GM19023 (cell line): ENCODE results near the gene DNAJC30.
"Not testable (repeated sequence)": the region's sequence is repeated elsewhere in the genome, so short reads cannot be mapped to it uniquely, and the experiment has no call there.

Experiments
- ATAC-seq: cut with Tn5 transposase; IDR thresholded peaks from one replicate; pipeline ENCODE4 v1.9.1; 2021; ENCODE audit warnings: mild to moderate bottlenecking, moderate library complexity; ENCODE audit not compliant: unreplicated experiment

DNAJC30 gene

DNA sequence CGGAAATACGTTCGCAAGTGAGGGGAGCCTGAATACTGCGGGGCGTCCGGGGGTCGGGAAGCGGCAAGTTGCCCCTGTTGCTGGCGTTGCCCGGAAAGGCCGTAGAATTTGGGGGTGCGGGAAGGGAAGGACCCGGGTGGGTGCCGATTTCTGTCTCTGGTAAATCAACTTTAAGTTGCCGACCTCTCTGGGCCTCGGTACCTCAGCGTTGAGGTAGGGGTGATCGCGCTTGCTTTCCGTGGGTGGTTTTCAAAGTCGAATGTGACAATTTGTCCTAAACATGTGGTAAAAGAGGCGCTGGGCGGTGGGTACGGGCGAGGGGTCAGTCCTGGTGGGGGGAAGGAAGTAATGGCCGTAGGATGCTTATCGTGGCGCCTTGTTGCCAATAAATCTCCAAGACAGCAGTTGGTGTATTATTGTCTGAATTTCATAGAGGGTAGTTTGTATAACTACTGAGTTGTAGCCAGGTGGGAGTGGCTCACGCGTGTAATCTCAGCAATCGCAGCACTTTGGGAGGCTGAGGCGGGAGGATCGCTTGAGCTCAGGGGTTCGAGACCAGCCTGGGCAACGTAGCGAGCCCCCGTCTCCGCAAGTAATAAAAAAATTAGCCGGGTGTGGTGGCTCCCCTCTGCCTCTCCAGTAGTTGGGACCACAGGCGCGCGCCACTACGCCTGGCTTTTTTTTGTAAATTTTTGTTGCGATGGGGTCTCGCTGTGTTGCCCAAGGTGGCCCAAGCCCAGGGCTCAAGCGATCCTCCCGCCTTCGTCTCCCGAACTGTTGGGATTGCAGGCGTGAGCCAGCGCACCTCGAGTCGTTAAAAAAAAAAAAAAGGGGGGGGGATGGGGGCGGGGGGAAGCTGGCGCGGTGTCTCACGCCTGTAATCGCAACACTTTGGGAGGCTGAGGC lies 788 bp upstream of the DNAJC30 start:
- ATAC-seq = peak; percentile 9

DNA sequence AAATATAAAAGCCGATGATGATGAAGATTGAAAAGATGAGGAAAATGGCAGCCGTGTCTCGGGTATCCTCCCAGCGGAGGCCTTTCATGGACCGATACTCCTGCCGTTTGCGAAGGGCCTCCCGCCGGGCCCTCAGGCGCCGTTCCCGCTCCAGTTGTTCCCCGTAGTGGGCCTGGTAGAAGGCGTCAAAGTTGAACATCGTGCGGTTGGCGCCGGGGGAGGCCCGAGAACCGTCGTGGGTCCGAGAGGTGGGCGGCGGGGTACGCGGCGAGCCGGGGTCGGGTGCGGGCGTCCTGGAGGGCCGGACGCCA lies 553 bp downstream of the DNAJC30 start:
- ATAC-seq = peak; percentile 5

DNA sequence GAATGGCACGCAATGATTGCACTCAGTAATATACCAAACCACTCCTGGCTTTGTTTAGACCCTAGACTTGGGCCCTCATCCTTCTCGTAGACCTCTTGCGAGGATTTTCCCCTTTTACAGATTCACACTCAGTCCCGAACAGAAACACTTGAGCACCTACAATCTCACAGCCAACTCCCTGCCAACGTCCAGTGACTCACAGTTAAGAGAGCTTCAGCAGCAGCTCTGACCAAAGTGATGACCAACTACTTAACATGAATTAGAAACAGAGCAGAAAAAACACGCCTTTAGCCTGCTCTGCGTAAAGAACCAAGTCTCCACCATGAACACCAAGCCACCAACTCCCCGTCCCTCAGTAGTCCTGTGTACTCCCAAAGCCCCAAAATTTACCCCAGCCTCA lies 2.2 kb downstream of the DNAJC30 start:
- no peak for ATAC-seq

DNA sequence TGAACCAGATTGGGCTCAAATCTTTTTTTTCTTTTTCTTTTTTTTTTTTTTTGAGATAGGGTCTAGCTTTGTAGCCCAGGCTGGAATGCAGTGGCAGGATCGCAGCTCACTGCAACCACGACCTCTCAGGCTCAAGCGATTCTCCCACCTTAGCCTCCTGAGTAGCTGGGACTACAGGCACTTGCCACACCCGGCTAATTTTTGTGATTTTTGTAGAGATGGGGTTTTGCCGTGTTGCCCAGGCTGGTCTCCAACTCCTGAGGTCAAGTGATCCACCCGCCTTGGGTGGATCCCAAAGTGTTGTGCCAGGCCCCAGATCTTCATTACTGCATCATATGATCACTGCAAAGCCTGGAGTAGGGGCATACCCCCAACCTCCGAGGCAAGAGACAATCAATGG lies 2.8 kb downstream of the DNAJC30 start:
- no peak for ATAC-seq

DNA sequence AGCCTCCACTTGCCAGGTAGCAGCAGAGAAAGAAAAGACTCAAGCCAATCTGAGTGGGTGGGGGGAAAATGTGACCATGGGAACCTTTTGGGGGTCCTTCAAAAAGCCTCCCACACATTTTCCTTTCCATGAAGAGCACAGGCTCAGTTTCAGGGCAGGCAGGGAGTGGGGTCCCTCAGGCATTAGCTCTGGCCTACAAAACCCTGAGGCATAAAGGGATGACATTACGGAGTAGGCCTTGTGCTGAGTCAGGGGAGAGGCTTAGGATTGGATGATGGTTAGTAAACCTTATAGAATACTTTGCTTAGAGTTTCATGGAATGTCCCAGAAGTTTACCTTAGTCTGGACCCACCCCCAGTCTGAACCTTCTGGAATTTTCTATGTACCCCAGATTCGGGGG lies 3.5 kb downstream of the DNAJC30 start:
- ATAC-seq = no peak

DNA sequence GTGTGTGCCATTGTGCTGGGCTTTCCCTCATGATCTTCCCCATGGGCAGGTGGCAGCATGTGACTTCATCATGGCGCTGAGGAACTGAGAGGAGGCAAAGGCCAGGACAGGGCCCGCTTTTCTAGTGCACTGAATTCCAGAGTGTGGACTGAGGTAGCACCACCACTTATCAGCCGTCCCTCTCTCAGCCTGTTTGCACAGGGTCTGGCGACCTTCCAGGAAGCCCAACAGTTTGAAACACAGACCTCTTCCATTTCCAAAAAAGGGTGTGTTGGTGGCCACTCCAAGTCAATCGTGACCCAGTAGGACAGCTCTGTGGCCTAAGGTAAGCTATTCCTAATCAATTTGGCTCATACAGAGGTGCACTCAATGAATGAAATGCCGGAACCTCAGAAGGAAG lies 4.4 kb downstream of the DNAJC30 start:
- no peak for ATAC-seq

DNA sequence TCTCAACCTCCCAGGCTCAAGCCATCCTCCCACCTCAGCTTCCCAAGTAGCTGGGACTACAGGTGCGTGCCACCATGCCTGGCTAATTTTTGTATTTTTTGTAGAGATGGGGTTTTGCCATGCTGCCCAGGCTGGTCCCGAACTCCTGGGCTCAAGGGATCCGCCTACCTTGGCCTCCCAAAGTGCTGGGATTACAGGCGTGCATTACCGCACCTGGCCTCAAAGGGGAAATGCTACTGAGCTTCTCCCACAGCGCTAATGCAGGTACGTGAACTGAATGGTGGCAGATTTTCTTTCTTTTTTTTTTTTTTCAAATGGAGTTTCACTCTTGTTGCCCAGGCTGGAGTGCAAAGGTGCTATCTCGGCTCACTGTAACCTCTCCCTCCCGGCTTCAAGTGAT lies 7.2 kb downstream of the DNAJC30 start:
- not testable (repeated sequence) for ATAC-seq

DNA sequence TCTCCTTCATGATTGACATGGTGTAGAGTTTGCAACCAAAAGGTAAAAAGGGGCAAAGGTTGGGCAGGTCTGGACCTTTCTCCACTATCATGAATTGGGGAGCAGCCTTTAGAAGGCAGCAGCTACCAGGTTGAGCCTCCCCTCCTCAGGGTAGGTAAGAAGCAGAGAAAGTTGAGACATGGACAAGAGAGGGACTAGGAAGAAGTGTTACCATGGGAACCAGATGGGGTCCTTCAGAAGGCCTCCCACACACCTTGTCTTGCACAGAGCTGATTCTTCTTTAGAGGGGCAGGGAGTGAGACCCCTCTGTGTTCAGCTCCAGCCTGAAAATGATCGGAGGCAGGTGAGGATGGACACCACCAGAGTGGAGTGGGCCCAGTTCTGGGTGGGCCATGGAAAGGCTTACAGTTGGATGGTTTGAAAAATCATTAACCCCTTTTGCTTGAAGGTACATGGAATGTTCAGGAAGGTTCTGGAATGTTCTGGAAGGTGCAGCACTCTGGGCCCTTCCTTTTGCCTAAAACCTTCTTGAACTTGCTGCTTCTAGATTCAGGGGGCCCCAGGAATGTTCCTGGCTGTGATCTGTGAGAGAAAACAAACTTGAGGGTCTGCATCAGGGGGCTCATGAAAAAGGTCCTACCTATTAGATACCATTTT lies 8.7 kb downstream of the DNAJC30 start:
- no peak for ATAC-seq

DNA sequence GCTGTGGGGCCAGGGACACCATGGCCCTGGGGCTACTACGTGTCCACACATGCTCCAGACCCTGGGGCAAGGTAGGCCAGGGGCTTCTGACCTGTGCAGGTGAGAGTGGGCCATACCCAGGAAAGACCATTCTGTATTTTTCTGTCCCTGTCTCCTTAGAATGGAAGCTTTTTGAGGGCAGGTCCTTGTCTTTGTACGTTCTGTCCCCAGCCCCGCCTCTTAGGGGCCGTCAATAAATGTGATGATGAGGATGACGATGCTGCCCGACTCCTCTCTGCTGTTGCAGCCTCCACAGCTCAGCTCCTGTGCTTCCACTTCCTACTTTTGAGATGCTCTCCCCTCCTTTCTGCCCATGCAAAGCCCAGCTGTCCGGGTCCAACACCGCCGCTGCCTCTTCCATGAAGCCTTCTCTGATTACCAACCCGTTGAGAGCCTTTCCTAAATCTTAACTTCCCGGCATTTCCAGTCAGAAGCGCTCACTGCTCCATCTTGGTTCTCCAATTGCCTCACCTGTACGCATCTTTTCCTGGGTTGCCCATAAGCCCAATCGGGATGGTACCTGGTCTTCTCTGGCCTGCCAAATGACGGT lies 11.3 kb downstream of the DNAJC30 start:
- ATAC-seq = no peak

DNA sequence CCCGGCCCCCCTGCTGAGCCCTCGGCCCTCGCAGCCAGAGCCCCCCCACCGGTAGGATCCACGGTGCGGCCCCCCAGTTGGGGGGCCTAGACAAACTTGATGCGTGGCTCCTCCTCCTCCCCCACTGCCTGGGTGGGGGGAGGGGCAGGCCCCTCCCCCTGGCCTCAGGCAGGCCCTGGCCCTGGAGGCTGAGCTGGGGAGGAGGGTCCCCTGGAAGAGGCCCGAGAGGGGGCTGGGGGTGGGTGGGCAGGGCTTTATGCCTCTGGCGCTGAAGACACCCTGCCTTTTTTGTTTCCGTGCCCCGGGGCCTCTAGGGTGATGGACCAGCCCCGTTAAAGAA lies 12.0 kb downstream of the DNAJC30 start:
- no peak for ATAC-seq

DNA sequence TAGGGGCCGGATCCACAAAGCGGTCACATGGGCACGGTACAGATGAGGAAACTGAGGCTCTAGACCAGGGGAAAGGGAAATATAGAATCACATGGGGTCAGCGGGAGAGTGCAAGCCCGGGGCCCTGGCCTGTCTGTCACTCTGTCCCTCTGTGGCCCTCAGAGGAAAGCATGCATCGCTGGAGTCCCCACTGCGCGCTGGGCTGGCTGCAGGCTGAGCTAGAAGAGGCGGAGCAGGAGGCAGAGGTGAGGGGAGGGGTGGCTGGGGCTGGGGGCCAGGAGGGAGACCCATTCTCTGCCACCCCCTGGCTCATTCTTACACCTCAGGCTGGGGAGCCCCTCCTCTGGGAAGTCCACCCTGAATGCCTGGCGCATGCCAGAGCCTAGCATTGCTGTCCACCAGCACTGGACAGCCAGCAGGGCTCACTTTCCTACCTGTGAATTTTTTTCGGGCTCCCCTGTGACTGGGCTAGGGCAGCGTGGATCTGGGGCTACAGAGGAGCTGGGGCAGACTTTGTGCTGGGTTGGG lies 13.3 kb downstream of the DNAJC30 start:
- ATAC-seq = no peak

DNA sequence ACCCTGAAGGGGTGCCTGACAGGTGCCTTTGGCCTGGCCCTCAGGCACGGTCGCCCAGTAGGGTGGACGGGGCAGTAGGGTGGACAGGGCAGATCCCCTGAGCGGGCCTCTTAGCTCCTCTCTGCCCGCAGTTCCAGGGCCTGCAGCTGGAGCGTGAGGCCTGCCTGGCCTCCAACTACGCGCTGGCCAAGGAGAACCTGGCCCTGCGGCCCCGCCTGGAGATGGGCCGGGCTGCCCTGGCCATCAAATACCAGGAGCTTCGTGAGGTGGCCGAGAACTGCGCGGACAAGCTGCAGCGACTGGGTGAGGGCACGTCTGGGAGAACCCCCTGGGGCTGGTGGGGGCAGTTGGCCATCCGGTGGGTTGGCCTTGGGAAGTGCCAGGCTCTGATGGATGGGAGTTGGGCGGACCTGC lies 14.0 kb downstream of the DNAJC30 start:
- no peak for ATAC-seq

DNA sequence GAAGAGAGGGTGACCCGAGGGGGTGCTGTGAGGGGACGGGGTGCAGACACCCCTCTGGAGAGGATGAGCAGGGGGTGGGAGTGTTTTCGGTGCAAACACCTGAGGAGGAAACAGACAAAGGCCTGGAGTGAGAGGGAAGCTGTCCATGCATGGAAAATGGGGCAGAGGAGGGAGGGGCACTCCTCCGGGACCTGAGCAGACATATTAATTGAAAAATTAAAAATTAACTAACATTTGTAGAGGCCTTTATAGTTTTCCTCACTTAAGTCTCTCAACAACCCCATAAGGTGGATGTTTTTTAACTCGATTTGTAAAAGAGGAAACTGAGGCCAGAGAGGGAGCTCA lies 14.4 kb downstream of the DNAJC30 start:
- ATAC-seq = no peak

DNA sequence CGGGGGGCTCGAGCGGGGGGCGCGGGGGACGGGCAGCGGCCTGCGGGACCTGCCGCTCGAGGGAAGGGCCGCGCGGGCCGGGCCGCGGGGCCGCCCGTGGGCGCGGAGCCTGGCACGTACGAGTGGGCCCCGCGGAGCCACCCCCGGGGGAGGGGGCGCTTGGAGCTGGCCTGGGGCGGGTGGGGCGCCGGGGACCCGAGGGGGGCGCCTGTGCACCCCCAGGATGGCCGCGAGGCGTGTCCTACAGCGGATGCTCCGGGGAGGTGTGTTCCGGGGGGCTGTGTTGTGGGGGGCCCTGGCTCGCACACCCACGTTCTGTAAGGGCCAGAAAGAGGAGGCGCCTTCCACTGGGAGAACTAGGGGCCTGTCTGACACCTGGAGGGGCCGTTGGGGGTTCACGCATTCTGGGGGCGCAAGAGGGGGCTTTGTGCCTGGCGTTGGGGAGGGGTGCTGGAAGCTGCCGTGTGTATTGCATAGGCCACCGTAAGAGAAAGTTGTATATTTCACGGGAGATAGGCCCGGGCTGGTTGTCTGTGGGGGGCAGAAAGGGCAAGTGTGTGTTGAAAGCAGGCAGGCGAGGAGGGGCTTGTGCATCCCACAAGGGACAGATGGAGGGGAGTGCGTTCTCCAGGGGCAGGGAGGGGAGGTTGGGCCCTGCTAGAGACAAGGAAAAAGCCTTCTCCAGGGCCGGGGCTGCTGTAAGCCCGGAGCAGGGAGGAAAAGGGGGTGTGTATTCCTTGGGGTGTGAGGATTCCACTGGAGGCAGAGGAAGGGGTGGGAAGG lies 15.0 kb downstream of the DNAJC30 start:
- peak; percentile 11 for ATAC-seq

DNA sequence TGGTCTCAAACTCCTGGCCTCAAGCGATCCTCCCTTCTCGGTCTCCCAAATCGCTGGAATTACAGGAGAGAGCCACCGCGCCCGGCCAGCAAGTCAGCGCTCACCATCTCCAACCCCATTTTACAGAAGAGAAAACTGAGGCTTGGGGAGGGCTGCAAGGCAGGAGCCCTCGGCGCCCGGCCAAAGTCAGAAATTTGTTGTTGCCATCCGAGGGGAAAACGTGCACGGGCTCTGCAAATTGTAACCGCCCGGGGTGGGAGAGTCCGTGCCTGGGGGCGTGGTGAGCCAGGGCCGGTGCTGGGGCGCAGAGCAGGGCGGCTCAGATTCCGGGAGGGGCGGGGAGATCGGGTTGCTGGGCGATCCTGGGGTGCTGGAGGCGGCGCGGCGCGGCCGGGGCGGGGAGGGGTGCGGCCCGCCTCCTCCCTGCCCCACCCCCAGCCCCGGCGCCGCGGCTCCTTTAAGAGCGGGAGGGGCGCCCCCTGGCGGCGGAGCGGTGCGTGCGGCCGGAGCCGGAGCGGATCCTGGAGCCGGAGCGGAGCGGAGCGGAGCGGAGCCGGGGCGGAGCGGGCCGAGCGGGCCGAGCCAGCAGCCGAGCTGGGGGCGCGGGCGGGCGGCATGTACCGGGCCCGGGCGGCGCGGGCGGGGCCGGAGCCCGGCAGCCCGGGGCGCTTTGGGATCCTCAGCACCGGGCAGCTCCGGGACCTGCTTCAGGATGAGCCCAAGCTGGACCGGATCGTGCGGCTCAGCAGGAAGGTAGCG lies 15.7 kb downstream of the DNAJC30 start, which contains the start of gene VPS37D:
Gene VPS37D (plus strand): TSS at position 488 of the 759 bp plus-strand sequence. CDS start 128 bp downstream, at position 616.
- peak; percentile 94 for ATAC-seq

DNA sequence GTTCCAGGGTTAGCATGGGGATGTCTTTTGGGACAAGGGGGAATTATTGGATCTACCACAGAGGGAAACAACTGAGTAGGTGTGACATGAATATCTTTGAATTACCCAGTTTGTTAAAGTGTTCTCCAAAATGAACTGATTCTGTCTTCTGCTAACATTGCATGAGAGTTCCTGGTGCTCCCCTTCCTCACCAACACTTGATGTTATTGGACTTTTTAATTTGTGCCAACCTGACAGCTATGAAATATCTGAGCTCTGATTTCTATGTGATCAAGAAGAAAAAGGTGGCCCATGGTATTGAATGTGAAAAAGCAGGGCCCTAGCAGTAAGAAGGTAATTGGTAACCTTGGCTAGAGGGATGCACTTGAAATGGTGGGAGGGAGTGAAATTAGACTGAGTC lies 20.2 kb downstream of the DNAJC30 start:
- ATAC-seq = no peak

DNA sequence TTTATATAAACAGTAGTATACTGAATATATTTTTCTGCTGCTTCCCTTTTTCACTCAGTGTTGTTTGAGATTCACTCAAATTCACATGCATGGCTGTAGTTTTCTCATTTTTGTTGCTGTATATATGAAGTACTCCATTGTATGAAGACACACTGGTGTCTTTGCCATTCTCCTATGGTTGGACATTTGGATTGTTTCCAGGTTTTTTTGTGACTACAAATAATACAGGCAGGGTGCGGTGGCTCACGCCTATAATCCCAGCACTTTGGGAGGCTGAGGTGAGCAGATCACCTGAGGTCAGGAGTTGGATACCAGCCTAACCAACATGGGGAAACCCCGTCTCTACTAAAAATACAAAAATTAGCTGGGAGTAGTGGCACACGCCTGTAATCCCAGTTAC lies 22.7 kb downstream of the DNAJC30 start:
- ATAC-seq = not testable (repeated sequence)

DNA sequence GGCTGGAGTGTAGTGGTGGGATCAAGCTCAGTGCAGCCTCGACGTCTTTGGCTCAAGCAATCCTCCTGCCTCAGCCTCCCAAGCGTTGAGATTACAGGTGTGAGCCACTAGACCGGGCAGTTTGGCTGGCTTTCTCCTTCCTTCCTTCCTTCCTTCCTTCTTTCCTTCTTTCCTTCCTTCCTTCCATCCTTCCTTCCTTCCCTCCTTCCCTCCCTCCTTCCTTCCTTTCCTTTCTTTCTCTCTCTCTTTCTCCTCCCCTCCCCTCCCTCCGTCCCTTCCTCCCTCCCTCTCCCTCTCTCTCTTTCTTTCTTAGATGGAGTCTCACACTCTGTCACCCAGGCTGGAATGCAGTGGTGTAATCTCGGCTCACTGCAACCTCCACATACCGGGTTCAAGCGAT lies 23.3 kb downstream of the DNAJC30 start:
- ATAC-seq = no peak

DNA sequence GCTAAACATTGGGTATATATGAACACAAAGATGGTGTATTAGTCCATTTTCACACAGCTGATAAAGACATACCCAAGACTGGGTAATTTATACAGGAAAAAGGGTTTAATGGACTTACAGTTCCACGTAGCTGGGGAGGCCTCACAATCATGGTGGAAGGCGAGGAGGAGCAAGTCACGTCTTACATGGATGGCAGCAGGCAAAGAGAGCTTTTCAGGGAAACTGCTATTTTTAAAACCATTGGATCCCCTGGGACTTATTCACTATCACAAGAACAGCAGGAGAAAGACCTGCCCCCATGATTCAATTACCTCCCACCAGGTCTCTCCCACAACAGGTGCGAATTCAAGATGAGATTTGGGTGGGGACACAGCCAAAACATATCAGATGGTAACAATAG lies 27.9 kb downstream of the DNAJC30 start:
- not testable (repeated sequence) for ATAC-seq

DNA sequence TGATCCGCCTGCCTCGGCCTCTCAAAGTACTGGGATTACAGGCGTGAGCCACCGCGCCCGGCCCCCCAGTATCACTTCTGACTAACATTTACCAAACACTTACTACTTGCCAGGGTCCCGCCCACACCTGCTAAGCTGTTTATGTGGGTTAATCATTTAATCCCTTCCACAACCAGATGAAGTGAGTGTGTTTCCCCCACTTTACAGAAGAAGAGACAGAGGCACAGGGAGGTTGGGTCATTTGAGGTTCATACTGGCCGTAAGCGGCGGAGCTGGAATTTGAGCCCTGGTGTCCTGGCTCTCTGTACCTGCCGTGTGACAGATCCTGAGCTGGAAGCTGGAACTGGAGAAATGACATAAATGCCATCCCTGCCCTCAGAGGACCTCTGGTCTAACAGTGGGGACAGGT lies 30.7 kb downstream of the DNAJC30 start:
- no peak for ATAC-seq
